Sigmoid colon (tissue), 7 donors: Measurements from ENCODE around the gene OTUD1. TPM values are rescaled to one million over a fixed set of nuclear protein-coding genes. Genes with fewer than 3 reads are reported as not detected.

Experiments used
- DNase-seq: peaks from one replicate; pipeline ENCODE4 v3.0.0-alpha.2; 2019
- H3K27ac ChIP-seq, 4 donors: fragments of 200-600 bp; sonication (generic); one replicate each; pipeline ENCODE4 v1.5.1; 2016 to 2019; ENCODE audit warnings: mild to moderate bottlenecking in 1 of 4
- H3K27me3 ChIP-seq, 3 donors: fragments of 200-600 bp; sonication (generic); one replicate each; pipeline ENCODE4 v1.5.1; 2019; ENCODE audit warnings: mild to moderate bottlenecking in 1 of 3
- H3K36me3 ChIP-seq, 4 donors: fragments of 200-600 bp; sonication (generic); one replicate each; pipeline ENCODE4 v1.5.1; 2016 to 2019
- H3K4me1 ChIP-seq, 4 donors: fragments of 200-600 bp; sonication (generic); one replicate each; pipeline ENCODE4 v1.5.1; 2017 to 2019
- H3K4me3 ChIP-seq, 4 donors: fragments of 200-600 bp; sonication (generic); one replicate each; pipeline ENCODE4 v1.5.1; 2017 to 2019; ENCODE audit warnings: mild to moderate bottlenecking in 2 of 4, moderate library complexity in 1 of 4
- H3K9me3 ChIP-seq, 4 donors: fragments of 200-600 bp in 3 of 4; sonication (generic) in 3 of 4; one replicate each; pipeline versions ENCODE4 v1.5.1 to v1.6.1; 2013 to 2019
- CTCF ChIP-seq, 4 experiments: fragments of 450-650 bp in 3 of 4; fragments of 200-600 bp in 1 of 4; IDR thresholded peaks; one replicate each; pipeline ENCODE4 v1.5.1; 2016 to 2019; ENCODE audit warnings: antibody characterized with exemption in 4 of 4, mild to moderate bottlenecking in 3 of 4, moderate library complexity in 2 of 4
- EP300 ChIP-seq, 4 donors: sonication (generic); formaldehyde crosslinking; IDR thresholded peaks; one replicate each; pipeline ENCODE4 v1.6.1; 2017; ENCODE audit warnings: antibody characterized with exemption in 4 of 4
- POLR2A ChIP-seq, 2 donors: fragments of 450-650 bp; IDR thresholded peaks; one replicate each; pipeline ENCODE4 v1.6.1; 2016; ENCODE audit warnings: antibody characterized with exemption in 2 of 2, mild to moderate bottlenecking in 2 of 2, moderate library complexity in 2 of 2
- POLR2AphosphoS5 ChIP-seq, 4 donors: sonication (generic); formaldehyde crosslinking; IDR thresholded peaks; one replicate each; pipeline ENCODE4 v1.6.1; 2017; ENCODE audit warnings: antibody characterized with exemption in 4 of 4
- WGBS, 2 donors: extraction: QIAGEN DNeasy Blood & Tissue Kit; methylation state at CpG; one replicate each; pipeline ENCODE4 v1.1.7; 2013; 5-methylcytosine and 5-hydroxymethylcytosine counted together
- intact Hi-C: fragments of 100-400 bp; cut with DNase I; formaldehyde crosslinking; loops from one replicate; pipeline ENCODE4 v1.15.1; 2023
- polyA plus RNA-seq, 3 donors: library from polyadenylated mRNA; stranded (reverse); fragments of 200-250 nt; gene quantifications; one replicate each; pipeline ENCODE4 v1.2.3, GENCODE V29; 2013
- total RNA-seq, 4 donors: library from RNA; depleted of rRNA; stranded (reverse); fragments of >200 nt; gene quantifications; one replicate each; pipeline ENCODE4 v1.1.0, GENCODE V29; 2016
- donor health status: healthy with polysubstance abuse.
- donor health status: Bipolar disorder and iron deficiency.
- donor health status: healthy.

OTUD1 gene
- total and polyA plus RNA-seq, 7 donors = 6.7 to 19.2 (median 13.2) TPM

GRCh38 chr10:23467012-23467411 is 28.1 kb downstream of the OTUD1 start:
- Histone ChIP-seq H3K4me1 (peaks cover 0 to 20% (median 15%) of the 10 kb centered on the region in 4 donors), H3K9me3 (no peaks in the 10 kb centered on the region), H3K27me3 (no peaks in the 10 kb centered on the region), H3K36me3 (no peaks in the 10 kb centered on the region), H3K4me3 (no peak overlapping the region), H3K27ac (no peak overlapping the region)
- DNase-seq = no peak
- intact Hi-C loops = no loop called here
- TF ChIP-seq EP300 (IDR thresholded peaks at IDR 0.05) = no peak
- no peak for TF ChIP-seq POLR2A (IDR thresholded peaks at IDR 0.05)
- no peak for TF ChIP-seq POLR2AphosphoS5 (IDR thresholded peaks at IDR 0.05)
- no peak for TF ChIP-seq CTCF (IDR thresholded peaks at IDR 0.05)
- WGBS, 2 donors = 74 to 83% methylated on average over 4 of the region's 4 CpGs

GRCh38 chr10:23467548-23467947 is 28.7 kb downstream of the OTUD1 start:
- H3K9me3 ChIP-seq = no peaks in the 10 kb centered on the region
- no peaks in the 10 kb centered on the region for H3K36me3 ChIP-seq
- intact Hi-C loops = no loop called here
- no peak for TF ChIP-seq EP300 (IDR thresholded peaks at IDR 0.05)
- TF ChIP-seq CTCF (IDR thresholded peaks at IDR 0.05) = no peak
- TF ChIP-seq POLR2AphosphoS5 (IDR thresholded peaks at IDR 0.05) = no peak
- TF ChIP-seq POLR2A (IDR thresholded peaks at IDR 0.05) = no peak
- 78 to 81% methylated on average over 3 of the region's 3 CpGs for WGBS, 2 donors
- no peak for DNase-seq
- peaks cover 0 to 17% (median 15%) of the 10 kb centered on the region in 4 donors for H3K4me1 ChIP-seq
- no peak overlapping the region for H3K4me3 ChIP-seq
- H3K27me3 ChIP-seq = no peaks in the 10 kb centered on the region
- no peak overlapping the region for H3K27ac ChIP-seq

GRCh38 chr10:23469596-23470237 is 30.8 kb downstream of the OTUD1 start:
- no peak for DNase-seq
- WGBS, 2 donors = 14 to 73% methylated on average over 1 of the region's 1 CpG
- Histone ChIP-seq H3K9me3 (no peaks in the 10 kb centered on the region), H3K27ac (no peak overlapping the region), H3K4me3 (no peak overlapping the region), H3K27me3 (no peaks in the 10 kb centered on the region), H3K36me3 (no peaks in the 10 kb centered on the region), H3K4me1 (peaks cover 0 to 17% (median 15%) of the 10 kb centered on the region in 4 donors)
- TF ChIP-seq POLR2AphosphoS5 (IDR thresholded peaks at IDR 0.05) (no peak), CTCF (IDR thresholded peaks at IDR 0.05) (no peak), EP300 (IDR thresholded peaks at IDR 0.05) (no peak), POLR2A (IDR thresholded peaks at IDR 0.05) (no peak)
- intact Hi-C loops = no loop called here

DNA sequence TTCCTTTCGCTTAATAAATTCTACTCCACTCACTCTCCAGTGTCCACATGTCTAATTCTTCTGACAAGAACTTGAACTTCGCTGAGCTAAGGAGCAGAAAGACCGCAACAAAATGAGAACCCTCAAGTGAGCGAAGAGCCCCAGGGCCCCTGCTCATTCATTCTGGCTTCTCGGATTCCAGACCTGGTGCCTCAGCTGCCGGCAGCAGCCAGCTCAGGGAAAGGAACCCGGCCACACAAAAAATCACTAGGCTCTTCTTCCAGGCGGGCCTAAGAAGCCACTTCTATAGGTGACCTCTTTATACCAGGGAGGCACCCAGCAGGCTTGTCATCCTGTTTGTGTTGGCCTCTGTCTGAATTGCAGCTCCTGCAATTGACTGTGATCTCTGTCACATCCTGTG is 33.3 kb downstream of the OTUD1 start:
- H3K4me3 ChIP-seq = no peak overlapping the region
- TF ChIP-seq POLR2A (IDR thresholded peaks at IDR 0.05) (no peak), CTCF (IDR thresholded peaks at IDR 0.05) (no peak), POLR2AphosphoS5 (IDR thresholded peaks at IDR 0.05) (no peak), EP300 (IDR thresholded peaks at IDR 0.05) (no peak)
- no peak for DNase-seq
- no peaks in the 10 kb centered on the region for H3K27me3 ChIP-seq
- peaks cover 0 to 17% (median 15%) of the 10 kb centered on the region in 4 donors for H3K4me1 ChIP-seq
- no peaks in the 10 kb centered on the region for H3K36me3 ChIP-seq
- WGBS, 2 donors = 78 to 93% methylated on average over 8 of the region's 8 CpGs
- H3K27ac ChIP-seq = no peak overlapping the region
- no peaks in the 10 kb centered on the region for H3K9me3 ChIP-seq
- intact Hi-C loops = no loop called here

DNA sequence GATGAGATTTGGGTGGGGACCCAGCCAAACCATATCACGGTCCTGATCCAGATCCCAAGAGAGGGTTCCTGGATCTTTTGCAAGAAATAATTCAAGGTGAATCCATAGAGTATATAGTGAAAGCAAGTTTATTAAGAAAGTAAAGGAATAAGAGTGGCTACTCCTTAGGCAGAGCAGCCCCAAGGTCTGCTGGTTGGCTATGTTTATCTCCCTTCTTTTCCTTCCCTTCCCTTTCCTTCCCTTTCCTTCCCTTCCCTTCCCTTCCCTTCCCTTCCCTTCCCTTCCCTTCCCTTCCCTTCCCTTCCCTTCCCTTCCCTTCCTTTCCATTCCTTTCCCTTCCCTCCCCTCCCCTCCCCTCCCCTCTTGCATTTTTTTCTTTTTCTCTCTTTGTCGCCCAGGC is 35.2 kb downstream of the OTUD1 start:
- 94 to 95% methylated on average over 2 of the region's 2 CpGs for WGBS, 2 donors
- Histone ChIP-seq H3K27ac (no peak overlapping the region), H3K27me3 (no peaks in the 10 kb centered on the region), H3K9me3 (no peaks in the 10 kb centered on the region), H3K4me1 (peaks cover 0 to 17% (median 15%) of the 10 kb centered on the region in 4 donors), H3K4me3 (no peak overlapping the region), H3K36me3 (no peaks in the 10 kb centered on the region)
- intact Hi-C loops = no loop called here
- TF ChIP-seq POLR2AphosphoS5 (IDR thresholded peaks at IDR 0.05) (no peak), CTCF (IDR thresholded peaks at IDR 0.05) (no peak), POLR2A (IDR thresholded peaks at IDR 0.05) (no peak), EP300 (IDR thresholded peaks at IDR 0.05) (no peak)
- DNase-seq = no peak
